GM12864 (cell line): ENCODE measurements around the gene AGPAT3.
"Not testable (repeated sequence)": the region's sequence is repeated elsewhere in the genome, so short reads cannot be mapped to it uniquely, and the experiment has no call there.

ENCODE experiments used
- DNase-seq: peaks from one replicate; pipeline ENCODE4 v3.0.0-alpha.2; 2011; ENCODE audit warnings: low read depth
- H3K4me3 ChIP-seq: 2 replicates; pipeline ENCODE4 v1.5.1; 2011; ENCODE audit warnings: mild to moderate bottlenecking, low read depth, low read length, control low read depth
- CTCF ChIP-seq: IDR thresholded peaks from 2 replicates; pipeline ENCODE4 v1.5.1; 2011; ENCODE audit warnings: low read depth, mild to moderate bottlenecking, moderate library complexity, low read length, control low read depth, inconsistent platforms; ENCODE audit errors: missing control alignments

AGPAT3 gene

GRCh38 chr21:43835861-43836260, 29.2 kb upstream of the AGPAT3 start:
- DNase-seq, result no peak
- no peak overlapping the region for H3K4me3 ChIP-seq
- TF ChIP-seq CTCF, result no peak

- TF ChIP-seq CTCF, result no peak
- no peak overlapping the region for H3K4me3 ChIP-seq
- no peak for DNase-seq
Observed at GRCh38 chr21:43836616-43837015, 28.4 kb upstream of the AGPAT3 start.

- H3K4me3 ChIP-seq, result no peak overlapping the region
- no peak for TF ChIP-seq CTCF
- no peak for DNase-seq
Observed at GRCh38 chr21:43840259-43840658, 24.8 kb upstream of the AGPAT3 start.

- no peak overlapping the region for H3K4me3 ChIP-seq
- no peak for DNase-seq
- TF ChIP-seq CTCF, result no peak
Observed at GRCh38 chr21:43842742-43843141, 22.3 kb upstream of the AGPAT3 start.

- not testable (repeated sequence) for DNase-seq, H3K4me3 ChIP-seq
Observed at GRCh38 chr21:43844906-43845305, 20.1 kb upstream of the AGPAT3 start.

GRCh38 chr21:43845386-43845785, 19.6 kb upstream of the AGPAT3 start:
- no peak for DNase-seq
- H3K4me3 ChIP-seq, result no peak overlapping the region
- no peak for TF ChIP-seq CTCF

- DNase-seq, result no peak
- no peak for TF ChIP-seq CTCF
- H3K4me3 ChIP-seq, result no peak overlapping the region
Observed at GRCh38 chr21:43846430-43846829, 18.6 kb upstream of the AGPAT3 start.

GRCh38 chr21:43847301-43847700, 17.7 kb upstream of the AGPAT3 start:
- no peak for TF ChIP-seq CTCF
- DNase-seq, result no peak
- H3K4me3 ChIP-seq, result no peak overlapping the region
